AG04450 (cell line): Measurements from ENCODE around the gene SLC8B1. TPM values are rescaled to one million over a fixed set of nuclear protein-coding genes. Genes with fewer than 3 reads are reported as not detected.

Experiments used
- CTCF ChIA-PET: fragments of 300-600, 350-600 bp; formaldehyde crosslinking; extraction: SDS; loops from one replicate; lab custom pipeline; 2022; ENCODE audit warnings: antibody characterized with exemption, inconsistent platforms; lab: Charles Lee
- POLR2A ChIA-PET: fragments of 350-600 bp; formaldehyde crosslinking; extraction: SDS; loops from one replicate; lab custom pipeline; 2021; ENCODE audit warnings: antibody characterized with exemption, inconsistent platforms; lab: Yijun Ruan, JAX
- DNase-seq: peaks from one replicate; pipeline ENCODE4 v3.0.0-alpha.2; 2011; ENCODE audit warnings: low read depth, low spot score
- H3K27ac ChIP-seq: one replicate; pipeline ENCODE4 v1.5.1; 2012; ENCODE audit warnings: low read depth, low read length, control low read depth
- H3K27me3 ChIP-seq: one replicate; pipeline ENCODE4 v1.6.0; 2012; ENCODE audit warnings: low read length; ENCODE audit not compliant: control insufficient read depth, insufficient read depth
- H3K4me3 ChIP-seq: 2 replicates; pipeline ENCODE4 v1.5.1; 2011; ENCODE audit warnings: mild to moderate bottlenecking, low read depth, low read length, control low read depth
- H3K9me3 ChIP-seq: 2 replicates; pipeline ENCODE4 v1.5.1; 2012; ENCODE audit warnings: low read length; ENCODE audit not compliant: control insufficient read depth, insufficient read depth
- CTCF ChIP-seq: IDR thresholded peaks from 2 replicates; pipeline ENCODE4 v1.5.1; 2011; ENCODE audit warnings: low read depth, low read length, control low read depth, inconsistent platforms
- polyA plus RNA-seq: library from polyadenylated mRNA; depleted of rRNA; stranded (reverse); fragments of >200 nt; gene quantifications from 2 replicates; pipeline ENCODE4 v1.2.3, GENCODE V29; 2011

SLC8B1 gene
- polyA plus RNA-seq, 1 experiment: 12.1 TPM

GRCh38 chr12:113370923-113371682 lies 36.2 kb upstream of the SLC8B1 start:
- Histone ChIP-seq H3K27ac (no peak overlapping the region), H3K27me3 (no peaks in the 10 kb centered on the region), H3K9me3 (no peaks in the 10 kb centered on the region), H3K4me3 (no peak overlapping the region)
- CTCF ChIA-PET: interaction anchor here (0.9 kb wide), 1 partner anchor 54 kb away, joined by 3 read pairs; no protein-coding TSS in a partner anchor
- POLR2A ChIA-PET: no interaction called here
- TF ChIP-seq CTCF: no peak
- DNase-seq: no peak

- no peak overlapping the region for H3K4me3 ChIP-seq
- TF ChIP-seq CTCF: no peak
- no peaks in the 10 kb centered on the region for H3K27me3 ChIP-seq
- CTCF ChIA-PET: interaction anchor here (0.6 to 1.0 kb wide), 2 partner anchors 94 to 172 kb away, joined by 3 to 6 read pairs; no protein-coding TSS in a partner anchor
- POLR2A ChIA-PET: no interaction called here
- no peak for DNase-seq
- H3K27ac ChIP-seq: no peak overlapping the region
- no peaks in the 10 kb centered on the region for H3K9me3 ChIP-seq
These were observed 34.6 kb upstream of the SLC8B1 start for GRCh38 chr12:113369391-113369985.

- ChIA-PET CTCF (interaction anchor here (1.0 kb wide), 1 partner anchor 171 kb away, joined by 3 read pairs; no protein-coding TSS in a partner anchor), POLR2A (no interaction called here)
- Histone ChIP-seq H3K27ac (no peak overlapping the region), H3K27me3 (no peaks in the 10 kb centered on the region), H3K4me3 (no peak overlapping the region), H3K9me3 (no peaks in the 10 kb centered on the region; the same call in 1 of the 2 replicates)
- no peak for TF ChIP-seq CTCF
- no peak for DNase-seq
These were observed 33.4 kb upstream of the SLC8B1 start for GRCh38 chr12:113368331-113368730.

GRCh38 chr12:113366827-113367226 lies 31.9 kb upstream of the SLC8B1 start:
- ChIA-PET POLR2A (interaction anchor here (0.6 to 0.8 kb wide), 2 partner anchors 32 to 446 kb away, joined by 3 to 12 read pairs; no protein-coding TSS in a partner anchor), CTCF (no interaction called here)
- Histone ChIP-seq H3K4me3 (no peak overlapping the region), H3K9me3 (no peaks in the 10 kb centered on the region; the same call in 1 of the 2 replicates), H3K27ac (no peak overlapping the region), H3K27me3 (no peaks in the 10 kb centered on the region)
- no peak for TF ChIP-seq CTCF
- no peak for DNase-seq
